ENCODE results near the gene CBLIF.
"Not testable (repeated sequence)": the region's sequence is repeated elsewhere in the genome, so short reads cannot be mapped to it uniquely, and the experiment has no call there.

CBLIF gene

GRCh38 chr11:59859673-59860072, 14.4 kb upstream of the CBLIF start:
- H3K36me3 Mint-ChIP-seq (ENCODE audit: low read depth) = no peaks in the 10 kb centered on the region
- no peak overlapping the region for H3K4me3 Mint-ChIP-seq
- peaks cover 14% of the 10 kb centered on the region for H3K27me3 Mint-ChIP-seq
- no peak for ATAC-seq
- H3K27ac Mint-ChIP-seq = no peak overlapping the region
- peaks cover 34% of the 10 kb centered on the region for H3K4me1 Mint-ChIP-seq
- H3K9me3 Mint-ChIP-seq = no peaks in the 10 kb centered on the region
- no peak for DNase-seq

GRCh38 chr11:59857439-59858434, 12.4 kb upstream of the CBLIF start:
- ATAC-seq = peak; percentile 82
- DNase-seq = no peak

GRCh38 chr11:59854871-59855270, 9.6 kb upstream of the CBLIF start:
- H3K36me3 Mint-ChIP-seq (ENCODE audit: low read depth) = no peaks in the 10 kb centered on the region
- DNase-seq = no peak
- no peak for ATAC-seq
- peaks cover 7% of the 10 kb centered on the region for H3K27me3 Mint-ChIP-seq
- peaks cover 3% of the 10 kb centered on the region for H3K9me3 Mint-ChIP-seq
- H3K4me1 Mint-ChIP-seq = peaks cover 30% of the 10 kb centered on the region
- no peak overlapping the region for H3K27ac Mint-ChIP-seq
- H3K4me3 Mint-ChIP-seq = no peak overlapping the region

More at GRCh38 chr11:59857439-59858434, 12.4 kb upstream of the CBLIF start:
- peaks cover 16% of the 10 kb centered on the region for H3K27me3 Mint-ChIP-seq
- H3K4me3 Mint-ChIP-seq = peak overlapping the region; percentile 4
- no peaks in the 10 kb centered on the region for H3K36me3 Mint-ChIP-seq (ENCODE audit: low read depth)
- H3K9me3 Mint-ChIP-seq = no peaks in the 10 kb centered on the region
- H3K4me1 Mint-ChIP-seq = peaks cover 30% of the 10 kb centered on the region
- H3K27ac Mint-ChIP-seq = peak overlapping the region; percentile 75

- H3K4me1 Mint-ChIP-seq; H3K9me3 Mint-ChIP-seq; H3K4me3 Mint-ChIP-seq; ATAC-seq; H3K27me3 Mint-ChIP-seq; H3K27ac Mint-ChIP-seq; H3K36me3 Mint-ChIP-seq (ENCODE audit: low read depth); DNase-seq: not testable (repeated sequence)
These were observed 6.1 kb upstream of the CBLIF start for GRCh38 chr11:59851416-59851815.

GRCh38 chr11:59849551-59849950, 4.3 kb upstream of the CBLIF start:
- ATAC-seq; H3K27ac Mint-ChIP-seq; H3K4me3 Mint-ChIP-seq; H3K36me3 Mint-ChIP-seq (ENCODE audit: low read depth); H3K27me3 Mint-ChIP-seq; DNase-seq; H3K4me1 Mint-ChIP-seq; H3K9me3 Mint-ChIP-seq: not testable (repeated sequence)

GRCh38 chr11:59849129-59849528, 3.8 kb upstream of the CBLIF start:
- peaks cover 3% of the 10 kb centered on the region for H3K27me3 Mint-ChIP-seq
- no peak overlapping the region for H3K4me3 Mint-ChIP-seq
- H3K36me3 Mint-ChIP-seq (ENCODE audit: low read depth) = no peaks in the 10 kb centered on the region
- no peak overlapping the region for H3K27ac Mint-ChIP-seq
- no peak for ATAC-seq
- H3K4me1 Mint-ChIP-seq = no peaks in the 10 kb centered on the region
- peaks cover 3% of the 10 kb centered on the region for H3K9me3 Mint-ChIP-seq
- DNase-seq = no peak

- not testable (repeated sequence) for DNase-seq; H3K4me3 Mint-ChIP-seq; H3K27ac Mint-ChIP-seq; ATAC-seq; H3K9me3 Mint-ChIP-seq; H3K36me3 Mint-ChIP-seq (ENCODE audit: low read depth); H3K4me1 Mint-ChIP-seq; H3K27me3 Mint-ChIP-seq
These were observed 3.1 kb upstream of the CBLIF start for GRCh38 chr11:59848439-59848838.

- no peaks in the 10 kb centered on the region for H3K4me1 Mint-ChIP-seq
- ATAC-seq = no peak
These were observed 2.3 kb upstream of the CBLIF start for GRCh38 chr11:59847626-59848025.

GRCh38 chr11:59846556-59846955, 1.3 kb upstream of the CBLIF start:
- H3K36me3 Mint-ChIP-seq (ENCODE audit: low read depth) = no peaks in the 10 kb centered on the region
- peaks cover 3% of the 10 kb centered on the region for H3K9me3 Mint-ChIP-seq
- DNase-seq = no peak
- no peak overlapping the region for H3K4me3 Mint-ChIP-seq
- peaks cover 5% of the 10 kb centered on the region for H3K27me3 Mint-ChIP-seq
- no peak for ATAC-seq
- no peak overlapping the region for H3K27ac Mint-ChIP-seq
- H3K4me1 Mint-ChIP-seq = no peaks in the 10 kb centered on the region

More at GRCh38 chr11:59847626-59848025, 2.3 kb upstream of the CBLIF start:
- Mint-ChIP-seq H3K9me3 (peaks cover 3% of the 10 kb centered on the region), H3K27me3 (peaks cover 5% of the 10 kb centered on the region), H3K36me3 (ENCODE audit: low read depth) (no peaks in the 10 kb centered on the region), H3K4me3 (no peak overlapping the region), H3K27ac (no peak overlapping the region)
- no peak for DNase-seq

- Mint-ChIP-seq H3K9me3 (no peaks in the 10 kb centered on the region), H3K4me1 (no peaks in the 10 kb centered on the region), H3K27me3 (peaks cover 5% of the 10 kb centered on the region), H3K27ac (no peak overlapping the region), H3K4me3 (no peak overlapping the region), H3K36me3 (ENCODE audit: low read depth) (no peaks in the 10 kb centered on the region)
- DNase-seq (no peak), ATAC-seq (no peak)
These were observed 3.0 kb downstream of the CBLIF start for GRCh38 chr11:59842316-59842715.

GRCh38 chr11:59841514-59841913, 3.8 kb downstream of the CBLIF start:
- no peak overlapping the region for H3K27ac Mint-ChIP-seq

GRCh38 chr11:59839615-59840014, 5.7 kb downstream of the CBLIF start:
- Mint-ChIP-seq H3K4me3 (no peak overlapping the region), H3K36me3 (ENCODE audit: low read depth) (no peaks in the 10 kb centered on the region), H3K27me3 (peaks cover 2% of the 10 kb centered on the region), H3K27ac (no peak overlapping the region), H3K4me1 (no peaks in the 10 kb centered on the region), H3K9me3 (no peaks in the 10 kb centered on the region)
- DNase-seq (no peak), ATAC-seq (no peak)

More at GRCh38 chr11:59841514-59841913, 3.8 kb downstream of the CBLIF start:
- Mint-ChIP-seq H3K4me3 (no peak overlapping the region), H3K9me3 (no peaks in the 10 kb centered on the region), H3K36me3 (ENCODE audit: low read depth) (no peaks in the 10 kb centered on the region), H3K4me1 (no peaks in the 10 kb centered on the region), H3K27me3 (peaks cover 5% of the 10 kb centered on the region)
- ATAC-seq = no peak
- DNase-seq = no peak

- no peaks in the 10 kb centered on the region for H3K27me3 Mint-ChIP-seq
- DNase-seq (no peak), ATAC-seq (no peak)
- no peaks in the 10 kb centered on the region for H3K36me3 Mint-ChIP-seq (ENCODE audit: low read depth)
- H3K4me1 Mint-ChIP-seq = peaks cover 6% of the 10 kb centered on the region
- H3K27ac Mint-ChIP-seq = no peak overlapping the region
- no peaks in the 10 kb centered on the region for H3K9me3 Mint-ChIP-seq
- H3K4me3 Mint-ChIP-seq = no peak overlapping the region
These were observed 11.7 kb downstream of the CBLIF start for GRCh38 chr11:59833602-59834001.

- H3K27me3 Mint-ChIP-seq = no peaks in the 10 kb centered on the region
- H3K4me3 Mint-ChIP-seq = no peak overlapping the region
These were observed 15.9 kb downstream of the CBLIF start for GRCh38 chr11:59829358-59829757.

GRCh38 chr11:59822989-59823566, 22.2 kb downstream of the CBLIF start:
- no peak overlapping the region for H3K4me3 Mint-ChIP-seq

More at GRCh38 chr11:59829358-59829757, 15.9 kb downstream of the CBLIF start:
- no peak for DNase-seq
- Mint-ChIP-seq H3K9me3 (no peaks in the 10 kb centered on the region), H3K36me3 (ENCODE audit: low read depth) (no peaks in the 10 kb centered on the region), H3K4me1 (peaks cover 6% of the 10 kb centered on the region), H3K27ac (no peak overlapping the region)
- peak; percentile 61 for ATAC-seq

More at GRCh38 chr11:59822989-59823566, 22.2 kb downstream of the CBLIF start:
- Mint-ChIP-seq H3K27ac (no peak overlapping the region), H3K36me3 (ENCODE audit: low read depth) (no peaks in the 10 kb centered on the region), H3K9me3 (no peaks in the 10 kb centered on the region), H3K27me3 (no peaks in the 10 kb centered on the region), H3K4me1 (peaks cover 11% of the 10 kb centered on the region)
- ATAC-seq = peak; percentile 61
- DNase-seq = no peak

All from activated naive CD8-positive, alpha-beta T cell treated with anti-CD3 and anti-CD28 coated beads, Interleukin-2, amount 50 U/mL, for 24 hours (primary cell).